ENCODE measurements around the gene MSMB. TPM values are rescaled to one million over a fixed set of nuclear protein-coding genes. Genes with fewer than 3 reads are reported as not detected.
A peak's percentile ranks its signal among the peaks of the same experiment; 100 is the strongest.

MSMB gene
- total and polyA plus RNA-seq, 7 experiments from 2014 or later = not detected

DNA sequence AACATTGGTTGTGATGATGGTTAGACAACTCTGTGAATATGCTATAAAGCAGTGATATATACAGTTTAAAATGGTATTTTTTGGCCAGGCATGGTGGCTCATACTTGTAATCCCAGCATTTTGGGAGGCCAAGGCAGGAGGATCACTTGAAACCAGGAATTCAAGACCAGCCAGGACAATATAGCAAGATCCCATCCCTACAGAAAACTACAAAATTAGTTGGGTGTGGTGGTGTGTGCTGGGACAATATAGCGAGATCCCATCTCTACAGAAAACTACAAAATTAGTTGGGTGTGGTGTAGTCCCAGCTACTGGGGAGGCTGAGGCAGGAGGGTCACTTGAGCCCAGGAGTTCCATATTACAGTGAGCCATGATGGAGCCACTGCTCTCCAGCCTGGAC lies 27.5 kb upstream of the MSMB start:
- no peaks in the 10 kb centered on the region for H3K36me3 Mint-ChIP-seq
- ChIA-PET POLR2A (no interaction called here), CTCF (interaction anchor here (0.7 kb wide), 1 partner anchor 47 kb away, joined by 3 read pairs; no protein-coding TSS in a partner anchor)
- Histone ChIP-seq H3K27me3 (ENCODE audit: control insufficient read depth in 2 of 2, insufficient read depth in 2 of 2, low read length in 2 of 2) (no peaks in the 10 kb centered on the region), H3K4me3 (ENCODE audit: low read length) (no peak overlapping the region), H3K9me3 (ENCODE audit: control insufficient read depth in 2 of 3, low read length in 3 of 3) (no peaks in the 10 kb centered on the region), H3K27ac (ENCODE audit: low read depth, low read length) (no peak overlapping the region), H3K4me1 (ENCODE audit: control insufficient read depth in 2 of 2, insufficient read depth in 2 of 2, low read length in 2 of 2) (peaks cover 0 to 20% of the 10 kb centered on the region in 2 donors), H3K36me3 (ENCODE audit: control insufficient read depth in 2 of 3, insufficient read depth in 3 of 3, low read length in 3 of 3) (no peaks in the 10 kb centered on the region)
- no peaks in the 10 kb centered on the region for H3K27me3 Mint-ChIP-seq
- intact Hi-C loops (cut with micrococcal nuclease) = no loop called here
- H3K9me3 Mint-ChIP-seq = peaks cover 0 to 4% (median 0%) of the 10 kb centered on the region in 11 donors
- no peak overlapping the region for H3K4me3 Mint-ChIP-seq
- no peak overlapping the region for H3K27ac Mint-ChIP-seq
- DNase-seq (no peak), ATAC-seq (no peak)
- H3K4me1 Mint-ChIP-seq = peaks cover 16 to 38% (median 28%) of the 10 kb centered on the region in 7 donors

DNA sequence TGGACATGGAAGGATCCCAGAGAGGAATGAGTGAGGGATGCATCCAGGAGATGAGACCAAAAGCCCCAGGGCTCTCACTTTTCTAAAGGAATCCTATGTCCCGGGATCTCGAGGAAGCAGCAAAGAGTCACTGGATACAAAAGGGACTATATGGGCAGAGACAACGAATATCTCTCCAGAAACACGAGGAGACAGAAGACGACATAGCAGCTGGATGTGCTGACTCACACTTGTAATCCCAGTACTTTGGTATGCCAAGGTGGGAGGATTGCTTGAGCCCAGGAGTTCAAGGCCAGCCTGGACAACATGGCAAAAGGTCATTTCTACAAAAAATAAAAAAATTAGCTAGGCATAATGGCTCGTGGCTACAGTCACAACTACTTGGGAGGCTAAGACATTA lies 24.7 kb upstream of the MSMB start:
- Mint-ChIP-seq H3K36me3 (no peaks in the 10 kb centered on the region), H3K4me3 (no peak overlapping the region), H3K9me3 (peaks cover 0 to 4% (median 0%) of the 10 kb centered on the region in 11 donors), H3K4me1 (peaks cover 4 to 18% (median 12%) of the 10 kb centered on the region in 7 donors), H3K27ac (peak overlapping the region in 1 of 9 donors; percentile 9), H3K27me3 (no peaks in the 10 kb centered on the region)
- no peak overlapping the region for H3K27ac ChIP-seq (ENCODE audit: low read depth, low read length)
- no peaks in the 10 kb centered on the region for H3K36me3 ChIP-seq (ENCODE audit: control insufficient read depth in 2 of 3, insufficient read depth in 3 of 3, low read length in 3 of 3)
- ChIA-PET POLR2A (no interaction called here), CTCF (no interaction called here)
- DNase-seq = no peak
- no peaks in the 10 kb centered on the region for H3K27me3 ChIP-seq (ENCODE audit: control insufficient read depth in 2 of 2, insufficient read depth in 2 of 2, low read length in 2 of 2)
- ATAC-seq = no peak
- intact Hi-C loops (cut with micrococcal nuclease) = no loop called here
- peaks cover 0 to 5% of the 10 kb centered on the region in 2 donors for H3K4me1 ChIP-seq (ENCODE audit: control insufficient read depth in 2 of 2, insufficient read depth in 2 of 2, low read length in 2 of 2)
- H3K9me3 ChIP-seq (ENCODE audit: control insufficient read depth in 2 of 3, low read length in 3 of 3) = no peaks in the 10 kb centered on the region
- H3K4me3 ChIP-seq (ENCODE audit: low read length) = no peak overlapping the region

DNA sequence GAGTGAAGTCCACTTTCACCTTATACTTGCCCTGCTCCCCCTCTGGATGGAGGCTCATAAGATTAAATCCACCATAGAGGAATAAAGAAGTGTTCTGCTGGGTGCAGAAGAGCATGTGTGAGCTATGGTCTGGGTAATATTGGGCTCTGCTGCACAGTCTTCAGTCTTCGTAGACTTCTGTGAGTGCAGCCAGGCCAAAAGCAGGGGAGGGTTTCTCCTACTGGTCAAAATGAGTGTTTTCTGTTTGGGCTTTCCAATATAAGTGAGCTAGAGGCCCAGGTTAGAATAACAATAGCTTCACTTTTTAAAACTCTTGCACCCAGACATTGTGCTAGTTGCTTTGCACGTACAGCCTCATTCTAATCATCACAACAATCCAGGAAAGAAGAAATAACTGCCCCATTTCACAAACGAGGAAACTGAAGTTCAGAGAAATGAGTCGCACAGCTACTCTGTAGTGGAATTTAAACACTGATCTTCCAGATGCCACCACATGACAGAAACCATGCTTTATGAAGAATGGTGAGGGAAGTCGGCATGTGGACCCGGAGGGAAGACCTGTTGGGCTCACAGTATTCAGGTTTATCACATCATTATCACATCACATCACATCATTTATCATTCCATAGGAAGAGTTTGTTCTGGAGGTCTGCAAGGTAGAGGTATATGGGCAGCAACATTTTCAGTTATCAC lies 23.8 kb upstream of the MSMB start:
- Mint-ChIP-seq H3K4me1 (peaks cover 4 to 15% (median 10%) of the 10 kb centered on the region in 7 donors), H3K27ac (peak overlapping the region in 4 of 9 donors; percentile 2 to 26 (median 11)), H3K4me3 (peak overlapping the region in 1 of 10 donors; percentile 4), H3K9me3 (peaks cover 0 to 4% (median 0%) of the 10 kb centered on the region in 11 donors), H3K36me3 (no peaks in the 10 kb centered on the region), H3K27me3 (no peaks in the 10 kb centered on the region)
- intact Hi-C loops (cut with micrococcal nuclease) = no loop called here
- DNase-seq = no peak
- H3K36me3 ChIP-seq (ENCODE audit: control insufficient read depth in 2 of 3, insufficient read depth in 3 of 3, low read length in 3 of 3) = no peaks in the 10 kb centered on the region
- POLR2A ChIA-PET = no interaction called here
- H3K4me1 ChIP-seq (ENCODE audit: control insufficient read depth in 2 of 2, insufficient read depth in 2 of 2, low read length in 2 of 2) = peaks cover 0 to 5% of the 10 kb centered on the region in 2 donors
- H3K27me3 ChIP-seq (ENCODE audit: control insufficient read depth in 2 of 2, insufficient read depth in 2 of 2, low read length in 2 of 2) = no peaks in the 10 kb centered on the region
- no peak overlapping the region for H3K4me3 ChIP-seq (ENCODE audit: low read length)
- CTCF ChIA-PET = no interaction called here
- no peaks in the 10 kb centered on the region for H3K9me3 ChIP-seq (ENCODE audit: control insufficient read depth in 2 of 3, low read length in 3 of 3)
- H3K27ac ChIP-seq (ENCODE audit: low read depth, low read length) = no peak overlapping the region
- ATAC-seq = no peak

DNA sequence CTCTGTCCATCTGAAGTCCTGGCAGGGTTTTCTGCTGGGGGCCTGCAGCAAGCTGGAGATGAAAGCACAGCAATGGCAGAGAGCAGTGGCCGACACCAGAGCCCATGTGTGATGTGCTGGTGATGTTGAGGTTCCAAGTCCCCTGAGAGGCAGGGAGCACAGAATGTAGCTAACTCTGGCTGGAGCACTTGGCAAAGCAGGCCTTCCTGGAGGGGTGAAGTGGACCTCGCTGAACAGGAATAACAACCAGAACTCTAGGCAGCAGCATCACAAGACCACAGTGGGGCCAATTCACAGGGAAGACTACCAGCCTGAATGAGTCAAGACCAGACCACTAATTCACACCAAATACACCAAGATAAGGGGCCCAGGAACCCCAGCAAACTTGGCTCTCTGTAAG lies 22.8 kb upstream of the MSMB start:
- H3K27me3 Mint-ChIP-seq = no peaks in the 10 kb centered on the region
- peaks cover 4 to 15% (median 10%) of the 10 kb centered on the region in 7 donors for H3K4me1 Mint-ChIP-seq
- no peak overlapping the region for H3K27ac ChIP-seq (ENCODE audit: low read depth, low read length)
- no peaks in the 10 kb centered on the region for H3K36me3 Mint-ChIP-seq
- ATAC-seq (no peak), DNase-seq (no peak)
- H3K9me3 ChIP-seq (ENCODE audit: control insufficient read depth in 2 of 3, low read length in 3 of 3) = no peaks in the 10 kb centered on the region
- H3K36me3 ChIP-seq (ENCODE audit: control insufficient read depth in 2 of 3, insufficient read depth in 3 of 3, low read length in 3 of 3) = no peaks in the 10 kb centered on the region
- peaks cover 0 to 4% (median 0%) of the 10 kb centered on the region in 11 donors for H3K9me3 Mint-ChIP-seq
- H3K4me1 ChIP-seq (ENCODE audit: control insufficient read depth in 2 of 2, insufficient read depth in 2 of 2, low read length in 2 of 2) = peaks cover 0 to 5% of the 10 kb centered on the region in 2 donors
- no peak overlapping the region for H3K4me3 ChIP-seq (ENCODE audit: low read length)
- ChIA-PET CTCF (no interaction called here), POLR2A (no interaction called here)
- peak overlapping the region in 2 of 9 donors; percentile 2 to 16 for H3K27ac Mint-ChIP-seq
- no peaks in the 10 kb centered on the region for H3K27me3 ChIP-seq (ENCODE audit: control insufficient read depth in 2 of 2, insufficient read depth in 2 of 2, low read length in 2 of 2)
- intact Hi-C loops (cut with micrococcal nuclease) = no loop called here
- H3K4me3 Mint-ChIP-seq = no peak overlapping the region

DNA sequence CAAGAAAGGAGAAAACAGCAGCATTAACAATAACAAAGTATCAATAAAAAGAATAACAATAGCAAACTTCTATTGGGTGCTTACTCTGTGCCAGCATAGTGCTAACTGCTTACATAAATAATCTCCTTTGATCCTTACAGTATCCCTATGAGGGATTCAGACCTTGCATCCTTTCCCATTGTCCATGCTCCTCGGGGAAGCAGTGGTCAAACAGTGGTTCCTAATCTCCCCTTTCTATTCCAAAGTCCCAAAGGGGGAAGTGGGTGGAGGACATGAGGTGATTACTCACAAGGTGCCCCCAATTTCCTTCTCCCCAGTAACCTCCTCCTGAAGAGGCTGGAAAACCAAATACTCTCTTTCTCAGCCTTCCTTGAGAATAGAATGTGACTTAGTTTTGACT lies 22.0 kb upstream of the MSMB start:
- Mint-ChIP-seq H3K4me1 (peaks cover 4 to 15% (median 10%) of the 10 kb centered on the region in 7 donors), H3K36me3 (no peaks in the 10 kb centered on the region), H3K27me3 (no peaks in the 10 kb centered on the region), H3K4me3 (no peak overlapping the region), H3K27ac (no peak overlapping the region), H3K9me3 (peaks cover 0 to 4% (median 0%) of the 10 kb centered on the region in 11 donors)
- Histone ChIP-seq H3K9me3 (ENCODE audit: control insufficient read depth in 2 of 3, low read length in 3 of 3) (no peaks in the 10 kb centered on the region), H3K27me3 (ENCODE audit: control insufficient read depth in 2 of 2, insufficient read depth in 2 of 2, low read length in 2 of 2) (no peaks in the 10 kb centered on the region), H3K27ac (ENCODE audit: low read depth, low read length) (no peak overlapping the region), H3K4me3 (ENCODE audit: low read length) (no peak overlapping the region), H3K4me1 (ENCODE audit: control insufficient read depth in 2 of 2, insufficient read depth in 2 of 2, low read length in 2 of 2) (peaks cover 0 to 5% of the 10 kb centered on the region in 2 donors), H3K36me3 (ENCODE audit: control insufficient read depth in 2 of 3, insufficient read depth in 3 of 3, low read length in 3 of 3) (no peaks in the 10 kb centered on the region)
- intact Hi-C loops (cut with micrococcal nuclease) = no loop called here
- CTCF ChIA-PET = no interaction called here
- ATAC-seq = no peak
- DNase-seq = no peak
- POLR2A ChIA-PET = no interaction called here

DNA sequence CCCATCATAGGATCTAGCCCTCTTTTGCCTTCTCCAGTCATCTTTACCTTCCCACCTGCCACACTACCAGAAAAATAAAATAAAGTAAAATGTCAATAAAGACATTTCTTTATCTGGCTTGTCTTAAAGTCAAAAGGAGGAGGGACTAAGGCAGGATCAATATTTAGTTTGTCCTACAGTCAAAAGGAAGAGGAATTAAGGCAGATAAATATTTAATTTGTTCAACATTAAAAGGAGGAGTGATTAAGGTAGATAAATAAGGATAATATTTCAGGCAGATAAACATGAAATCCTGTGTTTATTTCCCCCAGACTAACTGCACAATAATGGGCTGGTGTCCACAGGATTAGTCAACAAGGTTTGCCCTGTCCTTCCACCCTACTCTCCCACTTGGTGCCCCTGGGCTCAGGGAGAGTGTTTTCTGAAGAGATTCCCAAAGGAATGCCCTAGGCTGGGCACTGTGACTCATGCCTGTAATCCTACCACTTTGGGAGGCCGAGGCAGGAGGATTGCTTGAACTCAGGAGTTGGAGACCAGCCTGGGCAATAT lies 18.3 kb upstream of the MSMB start:
- Mint-ChIP-seq H3K4me1 (peaks cover 0 to 5% (median 0%) of the 10 kb centered on the region in 7 donors), H3K27ac (peak overlapping the region in 1 of 9 donors; percentile 36), H3K27me3 (peaks cover 0 to 2% (median 0%) of the 10 kb centered on the region in 5 donors), H3K36me3 (no peaks in the 10 kb centered on the region), H3K4me3 (no peak overlapping the region), H3K9me3 (peaks cover 0 to 4% (median 0%) of the 10 kb centered on the region in 11 donors)
- no peaks in the 10 kb centered on the region for H3K27me3 ChIP-seq (ENCODE audit: control insufficient read depth in 2 of 2, insufficient read depth in 2 of 2, low read length in 2 of 2)
- no peaks in the 10 kb centered on the region for H3K36me3 ChIP-seq (ENCODE audit: control insufficient read depth in 2 of 3, insufficient read depth in 3 of 3, low read length in 3 of 3)
- H3K27ac ChIP-seq (ENCODE audit: low read depth, low read length) = no peak overlapping the region
- no peaks in the 10 kb centered on the region for H3K9me3 ChIP-seq (ENCODE audit: control insufficient read depth in 2 of 3, low read length in 3 of 3)
- DNase-seq (no peak), ATAC-seq (no peak)
- no peak overlapping the region for H3K4me3 ChIP-seq (ENCODE audit: low read length)
- intact Hi-C loops (cut with micrococcal nuclease) = no loop called here
- CTCF ChIA-PET = no interaction called here
- POLR2A ChIA-PET = no interaction called here
- no peaks in the 10 kb centered on the region for H3K4me1 ChIP-seq (ENCODE audit: control insufficient read depth in 2 of 2, insufficient read depth in 2 of 2, low read length in 2 of 2)
